C4-2B (cell line): ENCODE data around the gene WHRN.

Experiments used
- H3K27ac ChIP-seq: fragments of 450-650 bp; 2 replicates; pipeline ENCODE4 v1.5.1; 2017
- CTCF ChIP-seq: fragments of 450-650 bp; conservative IDR thresholded peaks from 2 replicates; pipeline ENCODE4 v1.5.1; 2017; ENCODE audit warnings: mild to moderate bottlenecking
- ZFX ChIP-seq: fragments of 450-650 bp; IDR thresholded peaks from 2 replicates; pipeline ENCODE4 v1.6.1; 2017

The WHRN gene

GRCh38 chr9:114382699-114383520 is 122.4 kb downstream of the WHRN start:
- H3K27ac ChIP-seq: no peak overlapping the region
- no peak for TF ChIP-seq CTCF
- TF ChIP-seq ZFX: no peak

- H3K27ac ChIP-seq: no peak overlapping the region
- TF ChIP-seq ZFX: no peak
- no peak for TF ChIP-seq CTCF
These were observed 126.4 kb downstream of the WHRN start for GRCh38 chr9:114378883-114379282.

GRCh38 chr9:114378016-114378415 is 127.3 kb downstream of the WHRN start:
- TF ChIP-seq ZFX (no peak), CTCF (no peak)
- no peak overlapping the region for H3K27ac ChIP-seq

- TF ChIP-seq CTCF (no peak), ZFX (no peak)
- H3K27ac ChIP-seq: no peak overlapping the region
These were observed 128.5 kb downstream of the WHRN start for GRCh38 chr9:114376586-114377445.

DNA sequence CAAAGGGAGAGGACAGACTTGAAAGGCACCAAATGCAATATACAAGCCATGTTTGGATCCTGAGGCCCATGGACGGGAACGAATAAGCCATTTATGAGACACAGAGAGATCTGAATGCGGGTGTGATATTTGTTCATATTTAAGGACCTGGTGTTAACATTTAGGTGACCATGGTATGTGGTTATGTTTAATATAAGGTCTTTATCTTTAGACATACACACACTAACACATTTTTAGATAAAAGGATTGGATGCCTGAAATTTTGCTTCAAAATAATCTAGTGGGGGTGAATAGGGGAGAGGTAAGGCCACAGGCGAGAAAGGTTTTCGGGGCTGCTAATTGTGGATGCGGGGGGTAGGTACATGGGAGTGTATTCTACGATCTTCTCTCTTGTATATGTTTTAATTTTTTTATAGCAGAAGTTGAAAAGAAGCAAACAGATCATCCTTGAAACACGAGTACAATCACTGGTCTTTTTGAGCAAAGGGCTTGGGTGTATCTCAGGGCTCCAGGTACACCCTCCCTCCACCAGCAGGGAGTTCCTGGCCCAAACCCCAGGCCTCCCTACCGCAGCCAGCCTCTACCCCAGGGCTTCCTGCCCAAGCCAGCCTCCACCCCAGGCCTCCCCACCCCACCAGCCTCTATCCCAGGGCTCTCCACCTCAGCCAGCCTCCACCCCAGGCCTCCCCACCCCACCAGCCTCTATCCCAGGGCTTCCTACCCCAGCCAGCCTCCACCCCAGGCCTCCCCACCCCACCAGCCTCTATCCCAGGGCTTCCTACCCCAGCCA is 129.7 kb downstream of the WHRN start:
- H3K27ac ChIP-seq: no peak overlapping the region
- TF ChIP-seq ZFX (no peak), CTCF (no peak)

DNA sequence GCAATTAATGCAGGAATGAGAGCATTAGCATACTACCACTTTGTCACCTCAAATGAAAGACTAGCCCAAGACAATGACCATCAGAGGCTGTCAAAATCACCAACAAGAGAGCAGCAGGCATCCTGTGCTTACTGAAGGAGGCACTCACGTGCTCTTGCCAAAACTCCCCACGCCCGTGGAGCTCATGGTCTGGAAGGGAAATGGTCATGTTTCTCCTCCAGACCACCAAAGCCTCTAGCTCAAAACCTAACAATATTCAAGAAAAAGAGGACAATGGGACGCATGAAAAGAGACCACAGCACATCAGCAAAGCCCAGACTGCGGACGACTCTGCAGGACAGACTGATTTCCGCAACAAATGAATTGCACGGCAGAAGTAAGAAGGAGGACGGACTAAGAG is 130.3 kb downstream of the WHRN start:
- H3K27ac ChIP-seq: no peak overlapping the region
- TF ChIP-seq CTCF (no peak), ZFX (no peak)
